ENCODE measurements around the gene SLC26A4. TPM values are rescaled to one million over a fixed set of nuclear protein-coding genes. Genes with fewer than 3 reads are reported as not detected.

Gene SLC26A4
- total RNA-seq, 1 experiment from 2014 or later, result 0.66 TPM

DNA sequence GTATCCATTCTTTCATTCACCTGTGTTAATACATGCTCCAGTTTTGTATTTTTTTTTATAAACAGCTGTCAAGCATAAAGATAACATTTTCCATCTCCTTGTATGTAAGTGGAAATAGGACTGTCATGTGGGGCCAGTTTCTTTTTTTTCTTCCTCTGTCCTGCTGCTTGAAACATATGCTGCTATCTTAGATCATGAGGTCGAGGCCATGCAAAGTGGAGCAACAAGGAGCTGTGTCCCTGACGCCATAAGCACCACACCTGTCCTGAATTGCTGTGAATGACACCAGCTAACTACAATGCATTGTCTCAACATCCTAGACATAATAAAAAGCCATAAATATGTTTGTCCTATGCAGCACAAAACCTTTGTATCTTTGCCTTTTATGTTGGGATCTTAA is 37.7 kb upstream of the SLC26A4 start (continued):
- TF ChIP-seq, protein P1, sequence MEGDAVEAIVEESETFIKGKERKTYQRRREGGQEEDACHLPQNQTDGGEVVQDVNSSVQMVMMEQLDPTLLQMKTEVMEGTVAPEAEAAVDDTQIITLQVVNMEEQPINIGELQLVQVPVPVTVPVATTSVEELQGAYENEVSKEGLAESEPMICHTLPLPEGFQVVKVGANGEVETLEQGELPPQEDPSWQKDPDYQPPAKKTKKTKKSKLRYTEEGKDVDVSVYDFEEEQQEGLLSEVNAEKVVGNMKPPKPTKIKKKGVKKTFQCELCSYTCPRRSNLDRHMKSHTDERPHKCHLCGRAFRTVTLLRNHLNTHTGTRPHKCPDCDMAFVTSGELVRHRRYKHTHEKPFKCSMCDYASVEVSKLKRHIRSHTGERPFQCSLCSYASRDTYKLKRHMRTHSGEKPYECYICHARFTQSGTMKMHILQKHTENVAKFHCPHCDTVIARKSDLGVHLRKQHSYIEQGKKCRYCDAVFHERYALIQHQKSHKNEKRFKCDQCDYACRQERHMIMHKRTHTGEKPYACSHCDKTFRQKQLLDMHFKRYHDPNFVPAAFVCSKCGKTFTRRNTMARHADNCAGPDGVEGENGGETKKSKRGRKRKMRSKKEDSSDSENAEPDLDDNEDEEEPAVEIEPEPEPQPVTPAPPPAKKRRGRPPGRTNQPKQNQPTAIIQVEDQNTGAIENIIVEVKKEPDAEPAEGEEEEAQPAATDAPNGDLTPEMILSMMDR (IDR thresholded peaks at IDR 0.05 in 2 of 3, conservative IDR thresholded peaks at IDR 0.05 in 1 of 3; ENCODE audit: borderline replicate concordance in 1 of 3, insufficient read depth in 1 of 3, low read depth in 2 of 3, low read length in 2 of 3), result no peak
- no peak for TF ChIP-seq POLR2AphosphoS5 (IDR thresholded peaks at IDR 0.05; ENCODE audit: low read depth, low read length)
- no peak for TF ChIP-seq EZH2phosphoT487 (IDR thresholded peaks at IDR 0.05; ENCODE audit: borderline replicate concordance)
- TF ChIP-seq EZH2 (IDR thresholded peaks at IDR 0.05), result no peak

DNA sequence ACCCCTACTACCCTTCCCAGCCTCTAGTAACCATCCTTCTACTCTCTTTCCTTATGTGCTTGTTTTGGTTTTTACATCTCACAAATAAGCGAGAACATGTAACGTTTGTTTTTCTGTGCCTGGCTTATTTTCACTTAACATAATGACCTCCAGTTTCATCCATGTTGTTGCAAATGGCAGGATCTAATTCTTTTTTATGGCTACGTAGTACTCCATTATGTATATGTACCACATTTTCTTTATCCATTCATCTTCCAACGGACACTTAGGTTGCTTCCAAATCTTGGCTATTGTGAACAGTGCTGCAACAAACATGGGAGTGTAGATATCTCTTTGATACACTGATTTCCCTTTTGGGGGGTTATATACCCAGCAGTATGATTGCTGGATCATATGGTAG is 33.6 kb upstream of the SLC26A4 start:
- no peaks in the 10 kb centered on the region for H3K9me3 ChIP-seq (ENCODE audit: control insufficient read depth in 1 of 2, insufficient read depth in 1 of 2, low read depth in 1 of 2, low read length in 2 of 2)
- H3K79me2 ChIP-seq (ENCODE audit: insufficient read depth, low read length), result no peaks in the 10 kb centered on the region
- no peak overlapping the region for H3K9ac ChIP-seq (ENCODE audit: low read length)
- POLR2A ChIA-PET, result no interaction called here
- no peaks in the 10 kb centered on the region for H3K9me2 ChIP-seq (ENCODE audit: insufficient read depth)
- H2AFZ ChIP-seq (ENCODE audit: low read depth, low read length, poor library complexity, severe bottlenecking), result no peak overlapping the region
- no TSS peak for BruUV-seq (replicated peaks)
- no peak for ATAC-seq
- intact Hi-C loops (cut with micrococcal nuclease), result no loop called here
- no peak overlapping the region for H3K27ac ChIP-seq (ENCODE audit: low read depth, low read length)
- H3K36me3 ChIP-seq (ENCODE audit: control insufficient read depth in 1 of 2, insufficient read depth in 2 of 2, low read length in 2 of 2), result no peaks in the 10 kb centered on the region
- no peak for DNase-seq (ENCODE audit: low read depth, low spot score)
- CTCF ChIA-PET, result no interaction called here
- H3K4me2 ChIP-seq (ENCODE audit: low read length), result no peak overlapping the region
- no peak overlapping the region for H3K4me3 ChIP-seq (replicated peaks in 1 of 2; ENCODE audit: low read depth in 1 of 2, low read length in 2 of 2)
- H3K4me1 ChIP-seq (ENCODE audit: control insufficient read depth in 1 of 2, insufficient read depth in 2 of 2, low read length in 2 of 2), result no peaks in the 10 kb centered on the region
- RAD21 ChIA-PET (ENCODE audit: low non-redundant PET in 1 of 2, low total read pairs in 2 of 2, uncharacterized antibody in 2 of 2, unreplicated experiment in 2 of 2), result no interaction called here
- H4K20me1 ChIP-seq (ENCODE audit: insufficient read depth), result no peaks in the 10 kb centered on the region
- H3K27me3 ChIP-seq (ENCODE audit: insufficient read depth, low read length), result no peaks in the 10 kb centered on the region
- TF ChIP-seq RAD21 (IDR thresholded peaks at IDR 0.05; ENCODE audit: low read depth), result no peak
- no peak for TF ChIP-seq SIN3A (IDR thresholded peaks at IDR 0.05; ENCODE audit: low read depth)
- TF ChIP-seq ELF1 (IDR thresholded peaks at IDR 0.05; ENCODE audit: borderline replicate concordance, low read depth), result no peak
- no peak for TF ChIP-seq CEBPB (IDR thresholded peaks at IDR 0.05; ENCODE audit: low read depth)
- TF ChIP-seq, protein P2, sequence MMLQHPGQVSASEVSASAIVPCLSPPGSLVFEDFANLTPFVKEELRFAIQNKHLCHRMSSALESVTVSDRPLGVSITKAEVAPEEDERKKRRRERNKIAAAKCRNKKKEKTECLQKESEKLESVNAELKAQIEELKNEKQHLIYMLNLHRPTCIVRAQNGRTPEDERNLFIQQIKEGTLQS (IDR thresholded peaks at IDR 0.05), result no peak
- TF ChIP-seq POLR2AphosphoS5 (IDR thresholded peaks at IDR 0.05; ENCODE audit: low read depth, low read length), result no peak
- TF ChIP-seq, protein P1 (IDR thresholded peaks at IDR 0.05 in 2 of 3, conservative IDR thresholded peaks at IDR 0.05 in 1 of 3; ENCODE audit: borderline replicate concordance in 1 of 3, insufficient read depth in 1 of 3, low read depth in 2 of 3, low read length in 2 of 3), result no peak
- no peak for TF ChIP-seq TCF7L2 (IDR thresholded peaks at IDR 0.05; ENCODE audit: borderline replicate concordance, extremely low read depth, insufficient read depth, insufficient read length)
- TF ChIP-seq FOSL1 (IDR thresholded peaks at IDR 0.05; ENCODE audit: low read depth), result no peak
- TF ChIP-seq SP1 (IDR thresholded peaks at IDR 0.05; ENCODE audit: low read depth), result no peak
- TF ChIP-seq, protein P3, sequence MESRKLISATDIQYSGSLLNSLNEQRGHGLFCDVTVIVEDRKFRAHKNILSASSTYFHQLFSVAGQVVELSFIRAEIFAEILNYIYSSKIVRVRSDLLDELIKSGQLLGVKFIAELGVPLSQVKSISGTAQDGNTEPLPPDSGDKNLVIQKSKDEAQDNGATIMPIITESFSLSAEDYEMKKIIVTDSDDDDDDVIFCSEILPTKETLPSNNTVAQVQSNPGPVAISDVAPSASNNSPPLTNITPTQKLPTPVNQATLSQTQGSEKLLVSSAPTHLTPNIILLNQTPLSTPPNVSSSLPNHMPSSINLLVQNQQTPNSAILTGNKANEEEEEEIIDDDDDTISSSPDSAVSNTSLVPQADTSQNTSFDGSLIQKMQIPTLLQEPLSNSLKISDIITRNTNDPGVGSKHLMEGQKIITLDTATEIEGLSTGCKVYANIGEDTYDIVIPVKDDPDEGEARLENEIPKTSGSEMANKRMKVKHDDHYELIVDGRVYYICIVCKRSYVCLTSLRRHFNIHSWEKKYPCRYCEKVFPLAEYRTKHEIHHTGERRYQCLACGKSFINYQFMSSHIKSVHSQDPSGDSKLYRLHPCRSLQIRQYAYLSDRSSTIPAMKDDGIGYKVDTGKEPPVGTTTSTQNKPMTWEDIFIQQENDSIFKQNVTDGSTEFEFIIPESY (IDR thresholded peaks at IDR 0.05; ENCODE audit: extremely low read depth, insufficient replicate concordance, low read length), result no peak
- TF ChIP-seq POLR2A (IDR thresholded peaks at IDR 0.05; ENCODE audit: borderline replicate concordance, extremely low read depth, insufficient read depth, insufficient read length), result no peak
- TF ChIP-seq CBX3 (IDR thresholded peaks at IDR 0.05; ENCODE audit: low read depth), result no peak
